GM18868 (cell line): ENCODE results near the gene JAK1.

Experiments used
- ATAC-seq: cut with Tn5 transposase; IDR thresholded peaks from one replicate; pipeline ENCODE4 v1.9.1; 2021; ENCODE audit warnings: mild to moderate bottlenecking, moderate library complexity; ENCODE audit not compliant: unreplicated experiment

The JAK1 gene

DNA sequence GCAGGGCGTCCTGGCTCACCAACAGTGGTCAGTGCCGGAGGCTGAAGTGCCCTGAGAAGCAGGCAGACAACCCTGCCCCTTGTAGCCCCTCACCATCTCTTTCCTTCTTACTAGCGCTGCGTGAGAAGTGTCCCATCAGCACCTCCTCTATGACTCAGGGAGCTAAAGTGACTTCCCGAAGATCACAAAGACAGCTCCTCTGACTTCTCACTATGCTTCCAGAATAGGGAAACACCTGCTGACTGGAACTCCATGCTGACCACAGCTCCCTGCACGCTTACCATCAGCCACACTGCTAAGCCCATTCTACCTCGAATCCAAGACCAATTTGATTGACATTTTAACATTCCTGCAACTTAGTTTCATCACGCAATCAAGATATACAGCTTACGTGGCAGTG lies 92.8 kb downstream of the JAK1 start:
- no peak for ATAC-seq

DNA sequence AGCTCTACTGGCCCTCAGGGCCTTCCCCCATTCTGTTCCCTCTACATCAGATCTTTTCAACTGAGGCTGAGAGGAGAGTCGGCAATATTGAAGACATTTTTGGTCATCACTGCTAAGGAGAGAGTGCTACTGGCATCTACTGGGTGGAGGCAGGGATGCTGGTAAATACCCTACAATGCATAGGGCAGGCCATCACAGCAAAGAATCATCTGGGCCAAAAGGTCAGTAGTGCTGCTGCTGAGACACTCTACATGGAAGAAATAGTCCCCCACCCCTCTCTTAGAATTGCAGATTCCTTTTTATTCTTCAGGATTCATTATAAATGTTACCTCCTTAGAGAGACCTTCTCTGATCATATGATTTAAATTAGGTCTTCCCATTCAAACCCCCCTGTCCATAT lies 94.3 kb downstream of the JAK1 start:
- no peak for ATAC-seq

DNA sequence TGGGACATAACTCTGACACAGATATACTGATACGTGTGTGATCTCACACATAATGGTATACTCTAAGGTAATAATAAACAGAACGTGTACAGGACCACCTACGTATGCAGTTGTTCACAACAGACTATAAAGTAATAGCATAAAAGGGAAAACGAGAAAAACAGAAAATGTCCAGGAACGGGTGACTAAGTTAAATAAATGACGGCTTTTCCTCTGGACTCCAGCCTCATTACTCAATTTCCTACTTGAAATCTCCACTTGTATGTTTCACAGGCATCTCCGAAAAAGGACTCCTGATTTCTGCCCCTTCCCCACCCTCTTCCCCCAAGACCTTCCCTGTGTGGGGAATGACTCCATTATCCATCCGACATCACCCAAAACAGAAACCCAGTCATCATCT lies 95.1 kb downstream of the JAK1 start:
- no peak for ATAC-seq

DNA sequence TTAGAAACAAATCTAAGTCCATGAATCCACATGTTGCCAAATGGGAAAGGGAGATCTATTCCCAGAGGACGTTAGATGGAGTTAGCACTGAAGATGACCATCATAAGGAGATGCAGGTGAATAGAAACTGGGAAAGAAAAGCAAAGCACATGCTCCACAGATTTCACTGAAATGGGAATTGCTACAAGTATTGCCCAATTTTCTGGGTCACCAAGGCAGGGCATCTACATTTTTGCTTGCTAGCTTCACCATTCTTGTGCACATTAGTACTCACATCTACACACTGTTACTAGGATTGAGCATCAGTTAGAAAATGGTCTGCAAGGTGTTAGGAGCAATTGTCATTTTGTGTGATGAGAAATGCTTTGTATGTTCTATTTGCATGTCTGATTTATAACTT lies 99.1 kb downstream of the JAK1 start:
- ATAC-seq, result no peak

DNA sequence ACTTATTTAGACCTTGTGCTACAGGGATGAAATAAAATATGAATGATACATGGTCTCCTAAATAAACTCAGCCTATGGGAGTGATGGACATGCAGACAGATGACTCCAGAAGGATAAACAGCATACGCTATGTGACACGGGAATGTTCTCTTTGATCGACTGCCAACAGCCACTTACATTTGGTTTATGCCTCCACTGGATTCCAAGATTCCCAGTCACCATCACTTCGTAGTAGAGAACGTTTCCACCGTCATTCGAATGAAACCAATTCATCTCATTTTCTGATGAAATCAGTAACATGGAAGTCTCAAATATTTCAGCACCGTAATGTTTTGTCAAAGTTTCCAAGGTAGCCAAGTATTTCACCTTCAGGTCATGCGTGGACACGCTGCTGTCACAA lies 99.7 kb downstream of the JAK1 start:
- no peak for ATAC-seq

DNA sequence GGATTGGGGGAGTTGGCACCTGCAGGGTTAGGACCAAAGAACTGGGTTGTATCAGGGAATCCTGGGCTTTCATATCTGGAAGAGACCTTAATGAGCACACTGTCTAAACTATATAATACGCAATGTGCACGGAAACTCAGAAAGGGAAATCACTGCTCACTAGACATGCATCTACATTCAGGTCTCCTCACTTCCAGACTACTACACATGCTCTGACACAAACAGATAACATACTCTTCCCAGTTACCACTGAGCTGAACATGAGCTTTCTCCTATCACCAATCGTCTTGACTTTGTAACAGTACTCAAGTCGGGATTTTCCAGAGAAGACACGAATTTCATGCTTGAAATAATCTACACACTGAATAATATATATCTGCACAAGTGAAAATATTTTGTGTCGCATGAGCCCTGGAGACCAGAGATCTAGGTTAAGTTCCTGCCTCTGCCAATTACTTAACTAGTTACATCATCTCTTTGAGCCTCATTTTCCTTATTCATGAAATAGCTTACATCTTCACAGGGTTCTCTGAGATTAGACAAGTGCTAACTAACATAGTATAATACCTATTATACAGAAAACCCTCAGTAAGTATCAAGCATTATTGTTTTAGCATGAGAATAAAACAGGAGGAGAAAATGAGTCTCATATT lies 101.1 kb downstream of the JAK1 start:
- no peak for ATAC-seq

DNA sequence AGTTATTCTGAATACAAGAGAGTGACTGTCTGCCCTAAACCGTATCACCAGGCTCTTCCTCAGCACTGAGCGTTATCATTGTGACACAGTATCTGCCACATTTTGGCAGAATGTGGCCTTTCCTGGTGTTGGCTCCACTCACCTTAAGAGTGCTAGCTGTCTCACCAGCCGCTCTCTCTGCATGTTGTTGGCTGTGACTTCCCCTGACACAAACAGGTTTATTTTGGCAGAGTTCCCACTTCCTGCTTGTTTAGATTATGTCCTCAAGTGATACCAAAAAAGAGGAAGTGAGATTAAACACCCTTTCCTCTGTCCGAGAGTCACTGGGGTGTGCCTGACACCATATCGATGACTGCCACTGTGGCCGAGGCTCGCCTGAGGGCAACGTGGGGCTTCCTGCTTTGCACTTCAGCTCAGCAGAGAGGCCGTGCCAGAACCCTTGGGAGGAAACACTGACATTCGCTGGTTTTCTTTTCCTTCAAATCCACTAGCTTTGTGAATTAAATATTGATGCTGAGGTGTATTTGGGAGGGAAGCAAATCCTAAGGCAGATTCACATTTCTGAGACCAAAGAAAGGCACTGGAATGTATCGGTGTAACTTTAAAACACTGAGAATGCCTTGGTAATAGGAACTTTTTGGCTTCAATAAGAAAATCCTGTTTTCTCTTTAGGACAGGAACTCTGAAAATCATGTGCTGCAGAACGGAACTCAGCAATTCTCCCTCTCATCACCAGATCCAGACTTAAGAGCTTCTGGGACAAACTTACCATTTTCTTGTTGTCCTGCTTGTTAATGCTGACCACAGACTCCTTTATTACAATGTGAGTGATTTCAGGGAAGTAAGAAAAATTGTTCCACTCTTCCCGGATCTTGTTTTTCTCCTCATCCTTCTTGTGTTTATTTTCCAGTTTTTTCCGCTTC lies 102.1 kb downstream of the JAK1 start:
- ATAC-seq, result peak; percentile 99

DNA sequence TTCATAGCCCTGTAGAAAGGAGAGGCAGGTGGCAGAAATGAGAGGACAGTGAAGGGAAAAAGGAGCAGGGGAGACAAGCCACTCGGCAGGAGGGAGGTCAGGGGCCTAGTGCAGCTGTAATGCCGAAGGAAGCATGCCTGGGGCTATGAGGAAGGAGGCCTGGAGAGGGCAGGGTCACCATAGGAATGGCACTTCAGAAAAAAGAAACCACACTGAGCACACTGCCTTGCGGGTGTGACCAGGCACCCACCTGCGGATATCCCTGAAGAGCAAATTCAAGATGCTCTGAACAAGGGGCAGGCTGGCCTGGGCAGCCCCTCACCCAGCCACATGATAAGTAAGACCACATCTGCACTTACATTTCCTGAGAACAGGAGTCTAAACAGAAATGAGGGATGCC lies 104.7 kb downstream of the JAK1 start:
- no peak for ATAC-seq

DNA sequence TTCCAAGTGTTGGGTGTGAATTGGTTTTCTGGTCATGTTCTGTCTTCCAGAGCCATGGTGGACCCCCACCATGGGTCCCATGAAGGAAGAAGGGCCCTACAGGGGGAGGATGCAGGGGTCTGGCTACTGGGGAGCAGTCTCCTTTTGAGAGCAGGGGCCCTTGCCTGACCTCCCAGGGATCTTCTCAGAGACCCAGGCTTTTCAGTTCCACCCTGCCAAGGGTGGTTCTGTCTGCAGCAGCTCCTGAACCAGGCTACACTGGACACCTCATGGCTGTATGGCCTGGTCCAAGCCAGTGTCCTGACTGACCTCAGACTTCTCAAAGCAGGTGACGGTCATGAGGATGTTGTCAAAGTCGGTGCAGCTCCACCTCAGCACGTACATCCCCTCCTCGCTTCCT lies 109.0 kb downstream of the JAK1 start:
- ATAC-seq, result no peak

DNA sequence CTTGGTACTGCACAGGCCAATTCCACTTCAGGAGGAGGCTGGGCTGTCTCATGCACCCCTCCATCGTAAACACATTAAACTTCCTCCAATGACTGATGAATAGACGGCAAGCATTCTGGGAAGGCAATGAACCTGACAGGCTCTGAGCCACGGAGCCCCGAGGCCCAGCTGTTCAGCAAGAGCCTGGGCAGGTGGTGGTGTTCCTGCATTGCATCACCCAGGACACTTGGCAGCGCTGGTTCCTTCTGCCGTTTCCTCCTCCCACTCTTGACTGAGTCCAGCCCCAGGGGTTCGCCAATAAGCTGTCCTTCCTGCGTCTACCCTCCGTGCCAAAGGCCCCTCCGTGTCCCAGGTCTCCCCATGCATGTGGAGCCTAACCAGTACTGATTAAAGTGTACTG lies 109.8 kb downstream of the JAK1 start:
- no peak for ATAC-seq

DNA sequence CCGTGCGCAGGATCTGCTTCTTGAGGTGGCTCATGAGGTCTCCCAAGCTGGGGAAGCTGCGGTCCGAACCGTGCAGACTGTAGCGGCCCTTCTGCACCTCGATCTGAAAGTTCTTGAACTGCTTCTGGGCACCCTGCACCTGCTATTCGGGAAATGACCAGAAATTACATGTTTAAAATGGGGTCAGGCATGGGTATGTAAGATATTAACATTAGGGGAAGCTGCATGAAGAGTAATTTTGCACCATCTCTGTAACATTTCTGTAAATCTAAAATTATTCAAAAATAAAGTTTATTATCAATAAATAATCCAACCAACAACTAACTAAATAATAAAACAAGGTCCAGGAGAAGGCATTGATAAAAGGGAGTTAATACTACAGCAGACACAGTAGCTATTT lies 110.8 kb downstream of the JAK1 start:
- no peak for ATAC-seq

DNA sequence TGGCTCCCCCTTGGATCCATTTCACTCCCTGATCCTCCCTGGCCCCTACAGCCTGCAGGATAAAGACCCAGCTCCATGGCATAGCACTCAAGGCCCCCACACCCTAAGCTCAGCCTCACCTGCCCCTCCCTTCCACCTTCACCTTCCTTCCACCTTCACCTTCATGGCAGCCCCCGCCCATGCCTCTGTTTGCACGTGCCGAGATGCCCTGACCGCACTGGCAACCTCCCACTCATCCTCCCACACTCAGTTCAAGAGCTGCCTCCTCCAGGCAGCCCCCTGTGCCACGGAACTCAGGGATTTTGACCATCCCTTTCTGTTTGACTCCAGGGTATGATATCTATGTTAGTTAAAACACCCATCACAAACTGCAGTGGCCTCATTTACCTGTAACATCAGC lies 111.7 kb downstream of the JAK1 start:
- ATAC-seq, result no peak

DNA sequence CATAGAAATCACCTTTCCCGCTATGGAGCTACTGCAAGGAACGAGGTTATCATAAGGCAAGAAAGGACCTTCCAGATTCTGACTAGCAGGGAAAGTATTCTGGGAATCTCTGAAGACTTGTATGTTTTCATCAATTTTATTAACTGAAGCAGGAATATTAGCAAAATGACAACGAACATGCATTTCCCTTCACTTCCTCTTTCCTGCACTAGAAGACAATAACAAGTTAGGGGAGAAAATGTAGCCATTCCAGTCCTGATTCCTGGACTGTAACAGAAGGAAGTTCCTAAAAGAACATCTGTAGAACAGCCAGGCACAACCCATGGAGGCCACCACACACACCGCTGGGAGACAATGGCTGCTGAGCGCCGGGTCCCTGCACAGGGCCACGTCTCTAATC lies 114.7 kb downstream of the JAK1 start:
- ATAC-seq, result no peak

DNA sequence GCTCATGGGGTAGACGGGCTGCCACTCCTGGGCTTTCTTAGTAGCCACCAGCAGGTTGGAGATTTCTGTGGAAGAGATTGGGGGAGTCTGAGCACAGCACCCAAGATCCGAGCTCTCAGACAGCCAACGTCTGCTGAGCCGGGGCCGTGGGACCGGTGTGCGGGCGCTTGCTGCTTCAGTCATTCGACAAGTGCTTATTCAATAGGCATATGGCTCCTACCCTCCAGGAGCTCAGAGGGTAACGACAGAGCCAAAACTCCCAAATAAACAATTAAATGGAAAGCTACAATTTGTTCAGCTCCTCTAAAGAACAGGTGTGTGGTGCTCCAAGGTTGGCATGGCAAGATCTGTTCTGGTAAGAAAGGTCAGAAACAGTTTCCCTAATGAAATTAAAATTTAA lies 115.5 kb downstream of the JAK1 start:
- no peak for ATAC-seq

DNA sequence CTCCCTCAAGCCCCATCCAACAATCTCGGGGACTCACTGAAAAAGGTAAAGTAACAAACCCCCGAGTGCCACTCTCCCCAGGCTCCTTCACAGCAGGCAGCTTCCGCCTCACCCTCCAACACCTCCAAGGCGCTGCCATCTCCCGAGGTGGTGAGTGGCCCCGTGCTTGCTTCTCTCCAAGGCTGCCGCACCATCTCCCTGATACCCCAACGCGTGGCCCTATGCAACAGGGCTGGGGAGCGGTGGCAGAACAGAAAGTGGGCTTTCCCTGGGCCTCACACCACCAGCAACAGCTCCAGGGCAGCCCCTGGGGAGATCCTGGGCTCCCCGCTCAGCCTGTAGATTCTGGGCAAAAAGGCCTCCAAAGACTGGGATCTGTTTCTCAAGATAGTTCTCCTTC lies 116.4 kb downstream of the JAK1 start:
- no peak for ATAC-seq

DNA sequence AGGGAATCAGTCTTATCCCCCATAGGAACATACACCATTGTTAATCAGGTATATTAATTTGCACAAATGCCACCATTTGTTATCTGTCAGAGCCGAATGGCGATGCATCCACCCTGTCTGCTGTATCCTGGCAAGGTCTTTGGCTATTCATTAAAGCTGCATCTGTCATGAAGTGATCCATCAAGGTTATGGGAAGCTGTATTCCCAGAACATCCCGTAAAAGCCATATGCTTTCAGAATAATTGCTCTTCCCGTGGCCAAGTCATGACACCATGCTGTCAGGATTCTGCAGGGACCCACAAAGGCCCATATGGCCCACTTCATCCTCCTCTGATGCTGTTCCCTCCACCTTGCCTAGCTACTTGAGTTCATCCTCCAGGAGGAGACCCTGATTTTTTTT lies 117.5 kb downstream of the JAK1 start:
- ATAC-seq, result no peak

DNA sequence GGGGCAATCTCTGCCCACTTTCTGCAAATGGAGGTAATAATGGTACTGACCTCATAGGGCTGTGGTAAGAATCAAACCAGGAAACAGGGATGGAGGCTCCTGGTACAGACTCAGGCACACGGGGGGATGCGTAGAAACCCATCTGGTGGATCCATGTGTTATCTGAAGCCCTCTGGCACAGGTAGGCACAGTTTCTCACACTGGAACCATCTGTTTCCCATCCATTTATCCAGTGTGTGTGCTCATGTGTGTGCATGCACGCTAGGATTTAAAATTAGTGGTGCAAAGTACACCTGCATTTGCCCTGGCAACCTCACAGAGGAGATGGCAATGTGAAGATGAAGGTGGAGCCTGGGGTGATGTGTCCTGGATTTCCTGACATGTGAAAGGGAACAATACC lies 118.2 kb downstream of the JAK1 start:
- ATAC-seq, result no peak

DNA sequence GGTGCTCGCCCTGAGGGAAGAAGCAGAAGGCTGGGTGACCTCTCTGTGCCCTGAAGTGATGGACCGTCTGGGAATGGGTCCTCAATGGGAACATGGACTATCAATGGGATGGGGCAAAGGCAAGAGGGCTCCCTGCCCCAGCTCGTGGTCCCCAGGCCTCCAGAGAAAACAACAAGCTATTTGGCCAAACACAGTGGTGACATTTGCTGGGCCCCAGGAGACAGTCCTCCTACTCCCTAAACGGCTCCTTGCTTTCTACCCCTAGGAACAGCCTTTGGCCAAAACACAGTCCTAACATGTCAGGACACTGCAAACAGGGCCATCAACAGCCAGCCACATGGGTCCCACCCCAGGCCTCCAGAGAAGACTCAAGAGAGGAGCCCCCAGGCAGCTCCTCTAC lies 118.7 kb downstream of the JAK1 start:
- ATAC-seq, result no peak

DNA sequence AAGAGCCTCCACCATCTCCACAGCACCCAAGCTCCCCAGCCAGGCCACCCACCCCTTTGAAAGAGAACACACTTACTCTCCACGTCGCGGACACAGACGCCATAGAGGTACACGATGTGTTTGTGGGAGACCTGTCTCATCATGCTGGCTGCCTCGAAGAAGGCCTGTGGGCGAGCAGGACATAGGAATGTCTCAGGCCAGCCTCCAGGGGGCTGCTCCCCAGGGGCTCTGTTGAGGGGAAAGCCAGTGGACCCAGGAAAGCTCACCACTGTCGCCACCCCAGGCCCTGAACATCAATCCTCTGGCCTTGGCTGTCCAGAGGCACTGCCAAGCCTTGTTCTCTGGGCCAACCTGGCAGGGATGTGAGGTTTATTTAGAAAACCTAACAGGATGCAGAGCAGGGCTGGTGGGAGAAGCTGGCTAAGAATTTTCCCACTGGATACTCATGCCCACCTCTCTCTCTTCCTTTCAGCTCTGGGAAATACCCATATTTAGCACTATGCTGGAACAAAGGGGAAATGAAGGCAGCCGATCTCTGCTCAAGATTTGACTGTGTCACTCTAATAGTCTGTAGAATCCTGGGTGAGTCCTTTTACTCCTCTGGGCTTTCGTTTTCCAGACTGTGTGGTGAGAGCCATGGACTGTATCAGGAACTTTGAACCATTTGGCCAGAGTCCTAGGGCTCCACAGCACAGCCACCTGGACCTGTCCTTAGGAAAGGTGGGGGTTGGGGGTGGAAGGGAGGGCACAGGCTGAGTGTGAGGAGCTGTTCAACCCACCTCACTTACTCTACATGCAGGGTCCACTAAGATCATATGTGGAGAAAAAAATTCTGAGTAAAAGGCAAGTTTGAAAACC lies 119.5 kb downstream of the JAK1 start:
- no peak for ATAC-seq

DNA sequence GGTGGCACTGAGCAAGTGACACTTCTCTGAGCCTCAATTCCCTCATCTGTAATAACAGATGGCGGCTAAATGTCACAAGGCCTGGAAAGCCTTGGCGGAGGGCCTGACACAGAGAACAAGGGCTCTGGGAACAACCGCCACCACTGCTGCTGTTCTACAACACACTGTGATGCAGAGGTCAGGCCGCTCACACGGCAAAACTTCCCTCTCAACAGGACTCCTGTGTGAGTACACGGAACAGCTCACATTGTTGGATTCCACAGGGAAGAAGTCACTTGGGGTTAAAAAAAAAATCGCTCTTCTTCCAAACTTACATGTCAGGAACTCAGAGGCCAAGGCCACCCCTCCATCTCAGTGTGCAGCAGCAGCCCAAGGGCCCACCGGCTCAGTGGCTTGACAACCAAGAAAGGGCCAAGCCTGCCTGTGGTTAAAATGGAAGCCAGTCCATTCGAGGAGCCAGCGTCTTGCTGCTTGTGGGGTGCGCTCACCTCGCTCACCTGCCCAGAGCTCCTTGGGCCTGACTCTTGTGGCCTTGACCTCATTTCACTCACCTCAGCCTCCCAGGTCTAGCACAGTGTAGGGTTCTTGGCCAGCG lies 120.4 kb downstream of the JAK1 start:
- no peak for ATAC-seq

DNA sequence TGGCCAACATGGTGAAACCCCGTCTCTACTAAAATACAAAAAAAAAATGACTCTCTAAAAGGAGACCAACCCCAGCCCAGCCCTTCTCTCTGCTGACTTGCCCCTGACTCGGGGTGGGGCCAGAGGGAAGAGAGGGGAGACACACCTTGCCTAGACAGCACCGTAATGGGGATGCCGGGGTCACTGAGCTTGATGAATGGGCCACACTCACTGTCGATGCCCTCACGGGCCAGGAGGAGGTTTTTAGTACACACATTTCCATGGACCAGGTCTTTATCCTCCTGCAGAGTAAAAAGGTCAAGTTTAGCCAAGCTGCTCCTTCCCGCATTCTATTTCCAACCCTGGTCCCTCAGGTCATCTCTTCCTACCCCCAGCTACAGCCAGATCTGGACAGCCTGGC lies 121.7 kb downstream of the JAK1 start:
- no peak for ATAC-seq
